Keratinocyte (primary cell): Measurements from ENCODE around the gene SSMEM1. TPM values are rescaled to one million over a fixed set of nuclear protein-coding genes. Genes with fewer than 3 reads are reported as not detected.
A peak's percentile ranks its signal among the peaks of the same experiment; 100 is the strongest.
"Not testable (repeated sequence)": the region's sequence is repeated elsewhere in the genome, so short reads cannot be mapped to it uniquely, and the experiment has no call there.

ENCODE experiments used
- DNase-seq: peaks from one replicate; pipeline ENCODE4 v3.0.0-alpha.2; 2011; ENCODE audit warnings: low read depth, missing footprints, low spot score
- FAIRE-seq: peaks from 2 replicates; lab custom pipeline; 2011; peaks lifted over from hg19 to GRCh38; lab: Jason Lieb, UNC
- H2AFZ ChIP-seq: 2 replicates; pipeline ENCODE4 v1.6.0; 2012; ENCODE audit warnings: low read length, control low read depth, inconsistent platforms; ENCODE audit not compliant: control insufficient read depth
- H3K27ac ChIP-seq: 2 replicates; pipeline ENCODE4 v1.5.1; 2011; ENCODE audit warnings: low read length; ENCODE audit not compliant: control insufficient read depth, insufficient read depth
- H3K27me3 ChIP-seq: 3 replicates; pipeline ENCODE4 v1.6.0; 2011; ENCODE audit warnings: low read length; ENCODE audit not compliant: control insufficient read depth, insufficient read depth; ENCODE audit errors: extremely low read depth
- H3K36me3 ChIP-seq, 2 experiments: 2 replicates in 1 of 2; 3 replicates in 1 of 2; pipeline ENCODE4 v1.5.1; 2011; ENCODE audit warnings: low read length in 2 of 2, mild to moderate bottlenecking in 1 of 2; ENCODE audit not compliant: control insufficient read depth in 2 of 2, insufficient read depth in 2 of 2; ENCODE audit errors: extremely low read depth in 1 of 2
- H3K4me1 ChIP-seq: 3 replicates; pipeline ENCODE4 v1.5.1; 2011; ENCODE audit warnings: low read length; ENCODE audit not compliant: control insufficient read depth, insufficient read depth; ENCODE audit errors: extremely low read depth
- H3K4me2 ChIP-seq: 3 replicates; pipeline ENCODE4 v1.6.0; 2011; ENCODE audit warnings: low read depth, low read length; ENCODE audit not compliant: control insufficient read depth, insufficient read depth; ENCODE audit errors: extremely low read depth
- H3K4me3 ChIP-seq, 3 experiments: fragments of 200-600 bp in 1 of 3; sonication (generic) in 1 of 3; 2 replicates in 2 of 3; 3 replicates in 1 of 3; pipeline ENCODE4 v1.5.1; 2011 to 2016; ENCODE audit warnings: low read length in 3 of 3, mild to moderate bottlenecking in 3 of 3, control low read depth in 2 of 3, inconsistent platforms in 1 of 3, low read depth in 1 of 3, mixed read lengths in 1 of 3, mixed run types in 1 of 3, moderate library complexity in 1 of 3; ENCODE audit not compliant: control insufficient read depth in 2 of 3, insufficient read depth in 2 of 3; ENCODE audit errors: extremely low read depth in 1 of 3
- H3K79me2 ChIP-seq: 2 replicates; pipeline ENCODE4 v1.6.0; 2012; ENCODE audit warnings: low read length; ENCODE audit not compliant: control insufficient read depth, insufficient read depth
- H3K9ac ChIP-seq: 3 replicates; pipeline ENCODE4 v1.6.0; 2011; ENCODE audit warnings: low read length; ENCODE audit not compliant: control insufficient read depth, insufficient read depth; ENCODE audit errors: extremely low read depth
- H3K9me1 ChIP-seq: 3 replicates; pipeline ENCODE4 v1.6.0; 2011; ENCODE audit warnings: low read length; ENCODE audit not compliant: control insufficient read depth, insufficient read depth; ENCODE audit errors: extremely low read depth
- H3K9me3 ChIP-seq: 2 replicates; pipeline ENCODE4 v1.5.1; 2012; ENCODE audit warnings: low read depth, low read length; ENCODE audit not compliant: control insufficient read depth
- H4K20me1 ChIP-seq: 3 replicates; pipeline ENCODE4 v1.6.0; 2011; ENCODE audit warnings: low read length; ENCODE audit not compliant: control insufficient read depth, insufficient read depth; ENCODE audit errors: extremely low read depth
- CTCF ChIP-seq, 3 experiments: IDR thresholded peaks in 1 of 3; conservative IDR thresholded peaks in 1 of 3; optimal IDR thresholded peaks in 1 of 3; 2 replicates in 2 of 3; 3 replicates in 1 of 3; pipeline versions ENCODE3 to v1.5.1; 2011; ENCODE audit warnings: low read length in 3 of 3, mild to moderate bottlenecking in 3 of 3, moderate library complexity in 2 of 3, control low read depth in 1 of 3, inconsistent platforms in 1 of 3; ENCODE audit not compliant: insufficient read depth in 2 of 3; ENCODE audit errors: extremely low read depth in 1 of 3
- EZH2 ChIP-seq: IDR thresholded peaks from one replicate; pipeline ENCODE4 v1.6.1; 2012; ENCODE audit warnings: inconsistent platforms, mild to moderate bottlenecking, low read length, moderate library complexity
- dilution Hi-C: fragments of 300-500 bp; cut with MboI; formaldehyde crosslinking; loops from one replicate; pipeline ENCODE4 v1.7.0; 2020; ENCODE audit warnings: low sequenced_read_pairs; ENCODE audit not compliant: extremely low pct_ligation_motif_present
- polyA plus RNA-seq, 5 experiments: library from polyadenylated mRNA; depleted of rRNA in 3 of 5; stranded (reverse) in 3 of 5; stranded (forward) in 1 of 5; unstranded in 1 of 5; fragments of >200 nt; gene quantifications; 1 replicate in 1 of 5; 2 replicates in 3 of 5; 3 replicates in 1 of 5; pipeline versions ENCODE4 v1.2.1 to v1.2.3, GENCODE V29; 2011 to 2012; ENCODE audit warnings: missing spikeins in 2 of 5, low read depth in 1 of 5, low replicate concordance in 1 of 5

SSMEM1 gene
- polyA plus RNA-seq, 1 donor (not counting 4 experiments of a cell fraction or from before 2014, with no cell fraction given): not detected

- H3K4me3 ChIP-seq: no peak overlapping the region
- dilution Hi-C loops: no loop called here
- H4K20me1 ChIP-seq: no peaks in the 10 kb centered on the region
- no peaks in the 10 kb centered on the region for H3K79me2 ChIP-seq
- no peaks in the 10 kb centered on the region for H3K36me3 ChIP-seq
- no peak overlapping the region for H3K9ac ChIP-seq
- H3K27me3 ChIP-seq: no peaks in the 10 kb centered on the region
- H3K4me1 ChIP-seq: peaks cover 12% of the 10 kb centered on the region
- H3K9me3 ChIP-seq: no peaks in the 10 kb centered on the region
- peak overlapping the region; percentile 20 for H3K4me2 ChIP-seq
- FAIRE-seq: peak; percentile 92
- peak; percentile 91 for DNase-seq
- H3K27ac ChIP-seq: peak overlapping the region; percentile 51
- H3K9me1 ChIP-seq: no peaks in the 10 kb centered on the region
- no peak overlapping the region for H2AFZ ChIP-seq
- TF ChIP-seq EZH2 (no peak), CTCF (optimal IDR thresholded peaks at IDR 0.05 in 1 of 3, IDR thresholded peaks at IDR 0.05 in 1 of 3, conservative IDR thresholded peaks at IDR 0.05 in 1 of 3; ENCODE audit: extremely low read depth in 1 of 3, insufficient read depth in 2 of 3, low read length in 3 of 3) (peak; percentile 72 to 90 (median 81))
Measured at GRCh38 chr7:130242198-130243014, 34.7 kb downstream of the SSMEM1 start.

GRCh38 chr7:130243486-130243885 lies 35.8 kb downstream of the SSMEM1 start:
- H3K27me3 ChIP-seq, H3K79me2 ChIP-seq, H3K36me3 ChIP-seq, DNase-seq, H4K20me1 ChIP-seq, H3K4me2 ChIP-seq, H3K9me1 ChIP-seq, dilution Hi-C loops, H3K9me3 ChIP-seq, H3K27ac ChIP-seq, H3K9ac ChIP-seq, FAIRE-seq, H3K4me3 ChIP-seq, H2AFZ ChIP-seq: not testable (repeated sequence)
- H3K4me1 ChIP-seq: peaks cover 12% of the 10 kb centered on the region

- H3K4me1 ChIP-seq: peaks cover 12% of the 10 kb centered on the region
- H3K36me3 ChIP-seq, dilution Hi-C loops, H3K9me1 ChIP-seq, DNase-seq, H3K79me2 ChIP-seq, H3K9ac ChIP-seq, H3K27ac ChIP-seq, H3K27me3 ChIP-seq, H3K4me2 ChIP-seq, H3K9me3 ChIP-seq, H2AFZ ChIP-seq, FAIRE-seq, H3K4me3 ChIP-seq, H4K20me1 ChIP-seq: not testable (repeated sequence)
Measured at GRCh38 chr7:130246491-130246890, 38.8 kb downstream of the SSMEM1 start.

GRCh38 chr7:130248842-130249241 lies 41.2 kb downstream of the SSMEM1 start:
- H3K79me2 ChIP-seq, H3K9me1 ChIP-seq, H3K27ac ChIP-seq, FAIRE-seq, DNase-seq, dilution Hi-C loops, H4K20me1 ChIP-seq, H3K27me3 ChIP-seq, H3K9ac ChIP-seq, H3K4me2 ChIP-seq, H3K36me3 ChIP-seq, H2AFZ ChIP-seq, H3K9me3 ChIP-seq, H3K4me3 ChIP-seq, H3K4me1 ChIP-seq: not testable (repeated sequence)
